HepG2 (cell line): Measurements from ENCODE around the gene NUP93. TPM values are rescaled to one million over a fixed set of nuclear protein-coding genes. Genes with fewer than 3 reads are reported as not detected.

Source experiments
- EED ChIP-seq: sonication (generic); formaldehyde crosslinking; IDR thresholded peaks from 2 replicates; pipeline ENCODE4 v1.5.0; 2020; ENCODE audit warnings: mild to moderate bottlenecking, missing genetic modification reagents
- FOSL2 ChIP-seq: sonication (generic); formaldehyde crosslinking; IDR thresholded peaks from 2 replicates; pipeline ENCODE4 v1.4.0; 2020; ENCODE audit warnings: missing genetic modification reagents
- FOXO1 ChIP-seq: sonication (generic); formaldehyde crosslinking; IDR thresholded peaks from 2 replicates; pipeline ENCODE4 v1.4.0; 2020; ENCODE audit warnings: missing genetic modification reagents
- NR2F2 ChIP-seq: IDR thresholded peaks from 2 replicates; pipeline ENCODE4 v1.6.1; 2012; ENCODE audit warnings: low read depth, inconsistent platforms, borderline replicate concordance
- PHF8 ChIP-seq: sonication (generic); formaldehyde crosslinking; IDR thresholded peaks from 2 replicates; pipeline ENCODE4 v1.5.0; 2020; ENCODE audit warnings: missing genetic modification reagents
- SAFB2 ChIP-seq: sonication (generic); formaldehyde crosslinking; IDR thresholded peaks from 2 replicates; pipeline ENCODE4 v1.5.1; 2020; ENCODE audit warnings: missing genetic modification reagents, low read depth, mild to moderate bottlenecking, borderline replicate concordance
- SMARCE1 ChIP-seq: fragments of 450-650 bp; IDR thresholded peaks from 2 replicates; pipeline ENCODE4 v1.6.1; 2017; ENCODE audit warnings: borderline replicate concordance
- SRY ChIP-seq: sonication (generic); formaldehyde crosslinking; IDR thresholded peaks from 2 replicates; pipeline ENCODE4 v1.8.0; 2022; ENCODE audit warnings: mild to moderate bottlenecking, missing genetic modification reagents
- ZKSCAN5 ChIP-seq: sonication (generic); formaldehyde crosslinking; IDR thresholded peaks from 2 replicates; pipeline ENCODE4 v1.5.1; 2020; ENCODE audit warnings: mild to moderate bottlenecking, missing genetic modification reagents
- ZNF496 ChIP-seq: sonication (generic); formaldehyde crosslinking; IDR thresholded peaks from 2 replicates; pipeline ENCODE4 v1.8.1; 2023; ENCODE audit warnings: mild to moderate bottlenecking, moderate library complexity, missing genetic modification reagents; ENCODE audit not compliant: insufficient replicate concordance
- ZNF549 ChIP-seq: sonication (generic); formaldehyde crosslinking; IDR thresholded peaks from 2 replicates; pipeline ENCODE4 v1.5.0; 2020; ENCODE audit warnings: missing genetic modification reagents
- ZNF569 ChIP-seq: sonication (generic); formaldehyde crosslinking; IDR thresholded peaks from 2 replicates; pipeline ENCODE4 v1.5.0; 2020; ENCODE audit warnings: mild to moderate bottlenecking, missing genetic modification reagents, moderate library complexity, borderline replicate concordance
- ZSCAN12 ChIP-seq: sonication (generic); formaldehyde crosslinking; IDR thresholded peaks from 2 replicates; pipeline ENCODE4 v1.9.0; 2021; ENCODE audit warnings: mild to moderate bottlenecking, missing genetic modification reagents
- polyA plus RNA-seq, 8 experiments: library from polyadenylated mRNA; depleted of rRNA in 3 of 8; stranded (reverse) in 7 of 8; unstranded in 1 of 8; fragments of >200 nt; fragmentation: Illumina TruSeq in 4 of 8; extraction: Trizol in 4 of 8; gene quantifications; 2 replicates each; pipeline versions ENCODE4 v1.2.1 to v1.2.3, GENCODE V29; 2011 to 2016; ENCODE audit warnings: low read depth in 4 of 8, missing spikeins in 1 of 8, mixed read lengths in 1 of 8; ENCODE audit not compliant: insufficient read depth in 1 of 8
- total RNA-seq, 5 experiments: library from RNA; depleted of rRNA; stranded (reverse); fragments of >200 nt; fragmentation: Illumina TruSeq; extraction: Trizol; gene quantifications; 2 replicates each; pipeline ENCODE4 v1.2.3, GENCODE V29; 2016; ENCODE audit warnings: low read depth in 1 of 5
- TF ChIP-seq, protein P1 (sequence below): sonication (generic); formaldehyde crosslinking; IDR thresholded peaks from 2 replicates; pipeline ENCODE4 v1.5.1; 2020; ENCODE audit warnings: missing genetic modification reagents, mild to moderate bottlenecking, borderline replicate concordance
- TF ChIP-seq, protein P2 (sequence below): sonication (generic); formaldehyde crosslinking; IDR thresholded peaks from 2 replicates; pipeline ENCODE4 v1.4.0; 2020; ENCODE audit warnings: missing genetic modification reagents
- TF ChIP-seq, protein P3 (sequence below): fragments of 450-650 bp; IDR thresholded peaks from 2 replicates; pipeline ENCODE4 v1.6.1; 2017
- TF ChIP-seq, protein P4 (sequence below): sonication (generic); formaldehyde crosslinking; IDR thresholded peaks from 2 replicates; pipeline ENCODE4 v1.4.0; 2020; ENCODE audit warnings: missing genetic modification reagents, borderline replicate concordance
- TF ChIP-seq, protein P5 (sequence below): sonication (generic); formaldehyde crosslinking; IDR thresholded peaks from 2 replicates; pipeline ENCODE4 v1.4.0; 2020; ENCODE audit warnings: mild to moderate bottlenecking, missing genetic modification reagents
- TF ChIP-seq, protein P6 (sequence below): sonication (generic); formaldehyde crosslinking; IDR thresholded peaks from 2 replicates; pipeline ENCODE4 v1.4.0; 2020; ENCODE audit warnings: mild to moderate bottlenecking, missing genetic modification reagents

The NUP93 gene
- total and polyA plus RNA-seq, 2 of the 13 experiments (the other 11 are each of a cell fraction or from before 2014, with no cell fraction given), result 58.5 to 140 TPM

DNA sequence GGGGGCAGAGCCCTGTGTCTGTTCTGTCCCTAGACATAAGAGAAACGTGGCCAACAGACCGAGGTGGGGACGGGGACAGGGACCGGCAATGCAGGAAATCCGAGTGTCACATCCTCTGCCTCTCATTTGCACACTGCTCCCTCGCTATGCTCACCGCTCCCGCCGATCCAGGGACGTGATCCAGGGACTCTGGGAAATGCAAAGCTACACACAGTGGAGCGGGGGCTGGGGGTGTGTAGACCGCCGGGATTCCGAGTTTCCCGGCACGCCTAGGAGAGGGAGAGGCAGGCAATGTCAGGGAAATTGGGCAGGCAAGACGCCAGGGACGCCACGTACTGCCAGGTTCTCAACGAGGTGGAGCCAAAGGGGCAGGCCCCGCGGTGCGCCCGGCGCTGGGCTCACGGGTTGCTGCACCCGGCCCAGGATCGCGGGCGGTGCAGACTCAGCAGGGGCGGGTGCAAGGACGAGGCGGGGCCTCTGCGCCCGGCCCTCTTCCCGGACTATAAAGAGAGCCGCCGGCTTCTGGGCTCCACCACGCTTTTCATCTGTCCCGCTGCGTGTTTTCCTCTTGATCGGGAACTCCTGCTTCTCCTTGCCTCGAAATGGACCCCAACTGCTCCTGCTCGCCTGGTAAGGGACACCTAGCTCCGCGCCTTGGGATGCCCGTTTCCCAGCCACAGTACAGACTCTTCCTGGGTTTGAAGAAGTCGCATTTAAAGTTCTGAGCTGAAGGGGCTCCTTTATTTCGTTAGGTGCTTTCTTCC, 47.8 kb upstream of the NUP93 start, which contains the start of gene MT1X (continued):
- TF ChIP-seq, protein P1, sequence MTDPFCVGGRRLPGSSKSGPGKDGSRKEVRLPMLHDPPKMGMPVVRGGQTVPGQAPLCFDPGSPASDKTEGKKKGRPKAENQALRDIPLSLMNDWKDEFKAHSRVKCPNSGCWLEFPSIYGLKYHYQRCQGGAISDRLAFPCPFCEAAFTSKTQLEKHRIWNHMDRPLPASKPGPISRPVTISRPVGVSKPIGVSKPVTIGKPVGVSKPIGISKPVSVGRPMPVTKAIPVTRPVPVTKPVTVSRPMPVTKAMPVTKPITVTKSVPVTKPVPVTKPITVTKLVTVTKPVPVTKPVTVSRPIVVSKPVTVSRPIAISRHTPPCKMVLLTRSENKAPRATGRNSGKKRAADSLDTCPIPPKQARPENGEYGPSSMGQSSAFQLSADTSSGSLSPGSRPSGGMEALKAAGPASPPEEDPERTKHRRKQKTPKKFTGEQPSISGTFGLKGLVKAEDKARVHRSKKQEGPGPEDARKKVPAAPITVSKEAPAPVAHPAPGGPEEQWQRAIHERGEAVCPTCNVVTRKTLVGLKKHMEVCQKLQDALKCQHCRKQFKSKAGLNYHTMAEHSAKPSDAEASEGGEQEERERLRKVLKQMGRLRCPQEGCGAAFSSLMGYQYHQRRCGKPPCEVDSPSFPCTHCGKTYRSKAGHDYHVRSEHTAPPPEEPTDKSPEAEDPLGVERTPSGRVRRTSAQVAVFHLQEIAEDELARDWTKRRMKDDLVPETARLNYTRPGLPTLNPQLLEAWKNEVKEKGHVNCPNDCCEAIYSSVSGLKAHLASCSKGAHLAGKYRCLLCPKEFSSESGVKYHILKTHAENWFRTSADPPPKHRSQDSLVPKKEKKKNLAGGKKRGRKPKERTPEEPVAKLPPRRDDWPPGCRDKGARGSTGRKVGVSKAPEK (CRISPR knock-in tag), result no peak
- TF ChIP-seq NR2F2, result no peak
- no peak for TF ChIP-seq ZKSCAN5 (CRISPR knock-in tag)
- TF ChIP-seq ZNF496 (CRISPR knock-in tag), result no peak
- TF ChIP-seq, protein P2, sequence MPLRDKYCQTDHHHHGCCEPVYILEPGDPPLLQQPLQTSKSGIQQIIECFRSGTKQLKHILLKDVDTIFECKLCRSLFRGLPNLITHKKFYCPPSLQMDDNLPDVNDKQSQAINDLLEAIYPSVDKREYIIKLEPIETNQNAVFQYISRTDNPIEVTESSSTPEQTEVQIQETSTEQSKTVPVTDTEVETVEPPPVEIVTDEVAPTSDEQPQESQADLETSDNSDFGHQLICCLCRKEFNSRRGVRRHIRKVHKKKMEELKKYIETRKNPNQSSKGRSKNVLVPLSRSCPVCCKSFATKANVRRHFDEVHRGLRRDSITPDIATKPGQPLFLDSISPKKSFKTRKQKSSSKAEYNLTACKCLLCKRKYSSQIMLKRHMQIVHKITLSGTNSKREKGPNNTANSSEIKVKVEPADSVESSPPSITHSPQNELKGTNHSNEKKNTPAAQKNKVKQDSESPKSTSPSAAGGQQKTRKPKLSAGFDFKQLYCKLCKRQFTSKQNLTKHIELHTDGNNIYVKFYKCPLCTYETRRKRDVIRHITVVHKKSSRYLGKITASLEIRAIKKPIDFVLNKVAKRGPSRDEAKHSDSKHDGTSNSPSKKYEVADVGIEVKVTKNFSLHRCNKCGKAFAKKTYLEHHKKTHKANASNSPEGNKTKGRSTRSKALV (CRISPR knock-in tag), result peak; percentile 90
- no peak for TF ChIP-seq FOXO1
- TF ChIP-seq, protein P3, sequence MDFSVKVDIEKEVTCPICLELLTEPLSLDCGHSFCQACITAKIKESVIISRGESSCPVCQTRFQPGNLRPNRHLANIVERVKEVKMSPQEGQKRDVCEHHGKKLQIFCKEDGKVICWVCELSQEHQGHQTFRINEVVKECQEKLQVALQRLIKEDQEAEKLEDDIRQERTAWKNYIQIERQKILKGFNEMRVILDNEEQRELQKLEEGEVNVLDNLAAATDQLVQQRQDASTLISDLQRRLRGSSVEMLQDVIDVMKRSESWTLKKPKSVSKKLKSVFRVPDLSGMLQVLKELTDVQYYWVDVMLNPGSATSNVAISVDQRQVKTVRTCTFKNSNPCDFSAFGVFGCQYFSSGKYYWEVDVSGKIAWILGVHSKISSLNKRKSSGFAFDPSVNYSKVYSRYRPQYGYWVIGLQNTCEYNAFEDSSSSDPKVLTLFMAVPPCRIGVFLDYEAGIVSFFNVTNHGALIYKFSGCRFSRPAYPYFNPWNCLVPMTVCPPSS, result no peak
- no peak for TF ChIP-seq ZNF549 (CRISPR knock-in tag)
- TF ChIP-seq PHF8 (CRISPR knock-in tag), result peak; percentile 78
- TF ChIP-seq, protein P4, sequence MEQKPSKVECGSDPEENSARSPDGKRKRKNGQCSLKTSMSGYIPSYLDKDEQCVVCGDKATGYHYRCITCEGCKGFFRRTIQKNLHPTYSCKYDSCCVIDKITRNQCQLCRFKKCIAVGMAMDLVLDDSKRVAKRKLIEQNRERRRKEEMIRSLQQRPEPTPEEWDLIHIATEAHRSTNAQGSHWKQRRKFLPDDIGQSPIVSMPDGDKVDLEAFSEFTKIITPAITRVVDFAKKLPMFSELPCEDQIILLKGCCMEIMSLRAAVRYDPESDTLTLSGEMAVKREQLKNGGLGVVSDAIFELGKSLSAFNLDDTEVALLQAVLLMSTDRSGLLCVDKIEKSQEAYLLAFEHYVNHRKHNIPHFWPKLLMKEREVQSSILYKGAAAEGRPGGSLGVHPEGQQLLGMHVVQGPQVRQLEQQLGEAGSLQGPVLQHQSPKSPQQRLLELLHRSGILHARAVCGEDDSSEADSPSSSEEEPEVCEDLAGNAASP (CRISPR knock-in tag), result no peak
- TF ChIP-seq SRY (CRISPR knock-in tag), result peak; percentile 57; the same call in 1 of the 2 replicates
- TF ChIP-seq FOSL2 (CRISPR knock-in tag), result 0 out of 2 replicates have a peak, but pooled peaks have one; percentile 10
- TF ChIP-seq EED (CRISPR knock-in tag), result no peak
- TF ChIP-seq SMARCE1, result no peak
- 0 out of 2 replicates have a peak, but pooled peaks have one; percentile 39 for TF ChIP-seq ZSCAN12 (CRISPR knock-in tag)
- TF ChIP-seq, protein P5, sequence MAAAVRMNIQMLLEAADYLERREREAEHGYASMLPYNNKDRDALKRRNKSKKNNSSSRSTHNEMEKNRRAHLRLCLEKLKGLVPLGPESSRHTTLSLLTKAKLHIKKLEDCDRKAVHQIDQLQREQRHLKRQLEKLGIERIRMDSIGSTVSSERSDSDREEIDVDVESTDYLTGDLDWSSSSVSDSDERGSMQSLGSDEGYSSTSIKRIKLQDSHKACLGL (CRISPR knock-in tag), result peak; percentile 88
- TF ChIP-seq ZNF569, result no peak
- TF ChIP-seq, protein P6, sequence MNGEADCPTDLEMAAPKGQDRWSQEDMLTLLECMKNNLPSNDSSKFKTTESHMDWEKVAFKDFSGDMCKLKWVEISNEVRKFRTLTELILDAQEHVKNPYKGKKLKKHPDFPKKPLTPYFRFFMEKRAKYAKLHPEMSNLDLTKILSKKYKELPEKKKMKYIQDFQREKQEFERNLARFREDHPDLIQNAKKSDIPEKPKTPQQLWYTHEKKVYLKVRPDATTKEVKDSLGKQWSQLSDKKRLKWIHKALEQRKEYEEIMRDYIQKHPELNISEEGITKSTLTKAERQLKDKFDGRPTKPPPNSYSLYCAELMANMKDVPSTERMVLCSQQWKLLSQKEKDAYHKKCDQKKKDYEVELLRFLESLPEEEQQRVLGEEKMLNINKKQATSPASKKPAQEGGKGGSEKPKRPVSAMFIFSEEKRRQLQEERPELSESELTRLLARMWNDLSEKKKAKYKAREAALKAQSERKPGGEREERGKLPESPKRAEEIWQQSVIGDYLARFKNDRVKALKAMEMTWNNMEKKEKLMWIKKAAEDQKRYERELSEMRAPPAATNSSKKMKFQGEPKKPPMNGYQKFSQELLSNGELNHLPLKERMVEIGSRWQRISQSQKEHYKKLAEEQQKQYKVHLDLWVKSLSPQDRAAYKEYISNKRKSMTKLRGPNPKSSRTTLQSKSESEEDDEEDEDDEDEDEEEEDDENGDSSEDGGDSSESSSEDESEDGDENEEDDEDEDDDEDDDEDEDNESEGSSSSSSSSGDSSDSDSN, result peak; percentile 79; the same call in 1 of the 2 replicates
- peak; percentile 83; the same call in 1 of the 2 replicates for TF ChIP-seq SAFB2 (CRISPR knock-in tag)
